ENCODE measurements around the gene PIAS1. TPM values are rescaled to one million over a fixed set of nuclear protein-coding genes. Genes with fewer than 3 reads are reported as not detected.

Gene PIAS1
- total and polyA plus RNA-seq, 2 donors (not counting 1 experiment from before 2014, with no cell fraction given) = 28.8 to 87.3 TPM

DNA sequence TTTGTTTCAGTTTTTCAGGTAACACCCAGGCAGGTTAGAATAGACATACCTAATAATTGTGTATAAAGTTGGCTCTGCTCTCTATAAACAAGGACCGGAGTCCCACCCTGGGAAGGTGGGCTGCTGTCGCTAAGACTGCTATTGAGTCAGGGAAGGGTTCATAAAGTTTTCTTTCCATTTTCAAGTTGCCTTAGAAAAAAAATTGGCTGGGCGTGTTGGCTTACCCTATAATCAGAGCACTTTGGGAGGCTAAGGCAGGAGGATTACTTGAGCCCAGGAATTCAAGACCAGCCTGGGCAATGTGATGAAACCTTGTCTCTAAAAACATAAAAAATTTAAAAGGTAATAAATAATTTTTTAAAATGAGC lies 11.3 kb upstream of the PIAS1 start:
- H3K4me2 ChIP-seq (replicated peaks; ENCODE audit: low read depth, low read length, poor library complexity, severe bottlenecking) = no peak overlapping the region
- H3K4me3 Mint-ChIP-seq = no peak overlapping the region
- no peak overlapping the region for H2AFZ ChIP-seq (ENCODE audit: insufficient read depth, low read depth, low read length, poor library complexity, severe bottlenecking)

DNA sequence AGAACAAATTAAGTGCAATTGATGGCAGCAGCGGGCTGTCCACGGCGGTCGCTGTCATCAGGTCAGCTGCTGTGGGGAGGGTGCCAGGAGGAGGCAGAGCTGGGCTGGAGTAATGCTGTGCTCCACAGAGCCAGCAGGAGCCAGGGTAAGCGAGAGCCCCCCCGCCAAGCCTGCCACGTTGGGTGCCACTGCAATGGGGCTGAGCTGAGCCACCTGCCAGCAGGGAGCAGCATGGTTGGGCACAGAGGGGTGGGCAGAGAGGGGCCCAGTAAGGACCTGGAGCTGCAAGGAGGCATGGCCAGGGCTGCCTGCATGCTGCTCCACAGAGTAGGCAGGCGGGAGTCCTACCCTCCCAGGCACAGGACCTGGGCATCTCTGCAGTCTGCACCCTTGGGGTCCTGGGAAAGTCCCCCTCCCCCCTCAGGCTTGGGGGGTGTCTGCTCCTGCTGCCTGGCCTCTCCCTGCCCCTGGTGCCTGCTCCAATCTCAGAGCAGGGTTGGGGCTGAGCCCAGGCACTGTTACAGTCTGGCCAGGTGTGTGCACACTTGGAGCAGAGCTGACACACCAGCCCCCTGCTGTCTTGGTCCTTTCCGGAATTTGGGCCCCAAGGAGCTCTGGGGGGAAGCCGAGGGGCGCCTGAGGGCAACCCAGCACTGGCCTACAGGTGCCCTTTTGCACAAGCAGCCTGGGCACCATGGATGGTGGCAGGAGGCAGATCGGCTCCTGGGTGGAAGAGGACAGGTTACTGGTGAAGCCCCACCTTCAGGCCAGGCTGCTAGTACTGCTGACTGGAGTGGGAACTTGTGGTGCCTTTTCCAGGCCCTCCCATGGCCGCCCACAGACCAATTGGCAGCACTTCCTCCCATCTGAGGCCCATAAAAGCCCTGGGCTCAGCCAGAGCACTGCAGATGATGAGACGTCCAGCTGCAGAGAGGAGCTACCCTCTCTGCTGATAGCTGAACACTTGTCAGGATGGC lies 8.5 kb upstream of the PIAS1 start:
- no peak overlapping the region for H3K4me3 Mint-ChIP-seq
- H3K4me1 Mint-ChIP-seq = no peaks in the 10 kb centered on the region
- Histone ChIP-seq H3K79me2 (ENCODE audit: control insufficient read depth, insufficient read depth, low read length) (no peaks in the 10 kb centered on the region), H4K20me1 (ENCODE audit: control insufficient read depth, insufficient read depth, low read length, poor library complexity, severe bottlenecking) (no peaks in the 10 kb centered on the region), H2AFZ (ENCODE audit: insufficient read depth, low read depth, low read length, poor library complexity, severe bottlenecking) (no peak overlapping the region), H3K4me3 (ENCODE audit: control extremely low read depth in 1 of 5, extremely low read depth in 1 of 5, insufficient read depth in 1 of 5, low read depth in 2 of 5, low read length in 4 of 5) (no peak overlapping the region), H3K9me3 (ENCODE audit: control extremely low read depth in 1 of 3, control insufficient read depth in 2 of 3, insufficient read depth in 1 of 3, low read length in 2 of 3) (peaks cover 0 to 15% (median under 1%) of the 10 kb centered on the region in 3 donors), H3K36me3 (replicated peaks in 1 of 2; ENCODE audit: control extremely low read depth in 1 of 2, control insufficient read depth in 1 of 2, extremely low read depth in 1 of 2, insufficient read depth in 2 of 2, low read length in 1 of 2) (no peaks in the 10 kb centered on the region), H3K9ac (ENCODE audit: low read length) (no peak overlapping the region), H3K4me1 (ENCODE audit: control insufficient read depth in 2 of 2, insufficient read depth in 2 of 2, low read length in 2 of 2) (no peaks in the 10 kb centered on the region), H3K27ac (ENCODE audit: low read length in 2 of 2) (no peak overlapping the region), H3K27me3 (replicated peaks in 1 of 4; ENCODE audit: control extremely low read depth in 1 of 4, control insufficient read depth in 3 of 4, insufficient read depth in 4 of 4, low read length in 3 of 4) (peaks cover 0 to 4% (median 0%) of the 10 kb centered on the region in 4 experiments), H3K4me2 (replicated peaks; ENCODE audit: low read depth, low read length, poor library complexity, severe bottlenecking) (no peak overlapping the region)
- TF ChIP-seq, protein P1, sequence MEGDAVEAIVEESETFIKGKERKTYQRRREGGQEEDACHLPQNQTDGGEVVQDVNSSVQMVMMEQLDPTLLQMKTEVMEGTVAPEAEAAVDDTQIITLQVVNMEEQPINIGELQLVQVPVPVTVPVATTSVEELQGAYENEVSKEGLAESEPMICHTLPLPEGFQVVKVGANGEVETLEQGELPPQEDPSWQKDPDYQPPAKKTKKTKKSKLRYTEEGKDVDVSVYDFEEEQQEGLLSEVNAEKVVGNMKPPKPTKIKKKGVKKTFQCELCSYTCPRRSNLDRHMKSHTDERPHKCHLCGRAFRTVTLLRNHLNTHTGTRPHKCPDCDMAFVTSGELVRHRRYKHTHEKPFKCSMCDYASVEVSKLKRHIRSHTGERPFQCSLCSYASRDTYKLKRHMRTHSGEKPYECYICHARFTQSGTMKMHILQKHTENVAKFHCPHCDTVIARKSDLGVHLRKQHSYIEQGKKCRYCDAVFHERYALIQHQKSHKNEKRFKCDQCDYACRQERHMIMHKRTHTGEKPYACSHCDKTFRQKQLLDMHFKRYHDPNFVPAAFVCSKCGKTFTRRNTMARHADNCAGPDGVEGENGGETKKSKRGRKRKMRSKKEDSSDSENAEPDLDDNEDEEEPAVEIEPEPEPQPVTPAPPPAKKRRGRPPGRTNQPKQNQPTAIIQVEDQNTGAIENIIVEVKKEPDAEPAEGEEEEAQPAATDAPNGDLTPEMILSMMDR (IDR thresholded peaks at IDR 0.05) = no peak
- TF ChIP-seq EZH2 (IDR thresholded peaks at IDR 0.05; ENCODE audit: borderline replicate concordance, insufficient read depth, low read depth, low read length, poor library complexity, severe bottlenecking) = no peak
- DNase-seq (no peak), ATAC-seq (ENCODE audit: low read depth) (no peak)
- no peak overlapping the region for H3K27ac Mint-ChIP-seq
- intact Hi-C loops (cut with micrococcal nuclease) = no loop called here
- POLR2A ChIA-PET = no interaction called here
- no peaks in the 10 kb centered on the region for H3K9me3 Mint-ChIP-seq (ENCODE audit: insufficient read depth)
- H3K27me3 Mint-ChIP-seq = peaks cover 10% of the 10 kb centered on the region
- WGBS (ENCODE audit: insufficient coverage) = 91% methylated on average over 14 of the region's 14 CpGs
- CTCF ChIA-PET = interaction anchor here (0.6 kb wide), 1 partner anchor 109 kb away, joined by 3 read pairs; no protein-coding TSS in a partner anchor

More for the DNA sequence above, 11.3 kb upstream of the PIAS1 start:
- Histone ChIP-seq H4K20me1 (ENCODE audit: control insufficient read depth, insufficient read depth, low read length, poor library complexity, severe bottlenecking) (no peaks in the 10 kb centered on the region), H3K36me3 (replicated peaks in 1 of 2; ENCODE audit: control extremely low read depth in 1 of 2, control insufficient read depth in 1 of 2, extremely low read depth in 1 of 2, insufficient read depth in 2 of 2, low read length in 1 of 2) (no peaks in the 10 kb centered on the region), H3K79me2 (ENCODE audit: control insufficient read depth, insufficient read depth, low read length) (no peaks in the 10 kb centered on the region), H3K27me3 (replicated peaks in 1 of 4; ENCODE audit: control extremely low read depth in 1 of 4, control insufficient read depth in 3 of 4, insufficient read depth in 4 of 4, low read length in 3 of 4) (peaks cover 0 to 4% (median 0%) of the 10 kb centered on the region in 4 experiments), H3K4me3 (ENCODE audit: control extremely low read depth in 1 of 5, extremely low read depth in 1 of 5, insufficient read depth in 1 of 5, low read depth in 2 of 5, low read length in 4 of 5) (no peak overlapping the region), H3K4me1 (ENCODE audit: control insufficient read depth in 2 of 2, insufficient read depth in 2 of 2, low read length in 2 of 2) (no peaks in the 10 kb centered on the region), H3K27ac (ENCODE audit: low read length in 2 of 2) (no peak overlapping the region), H3K9me3 (ENCODE audit: control extremely low read depth in 1 of 3, control insufficient read depth in 2 of 3, insufficient read depth in 1 of 3, low read length in 2 of 3) (peaks cover 2 to 15% (median 3%) of the 10 kb centered on the region in 3 donors), H3K9ac (ENCODE audit: low read length) (no peak overlapping the region)
- CTCF ChIA-PET = no interaction called here
- no peak for TF ChIP-seq EZH2 (IDR thresholded peaks at IDR 0.05; ENCODE audit: borderline replicate concordance, insufficient read depth, low read depth, low read length, poor library complexity, severe bottlenecking)
- intact Hi-C loops (cut with micrococcal nuclease) = no loop called here
- peaks cover 24% of the 10 kb centered on the region for H3K27me3 Mint-ChIP-seq
- no CpG with 5 or more reads among the region's 3 CpGs for WGBS (ENCODE audit: insufficient coverage)
- ATAC-seq (ENCODE audit: low read depth) (no peak), DNase-seq (no peak)
- H3K4me1 Mint-ChIP-seq = no peaks in the 10 kb centered on the region
- POLR2A ChIA-PET = no interaction called here
- H3K27ac Mint-ChIP-seq = no peak overlapping the region
- H3K9me3 Mint-ChIP-seq (ENCODE audit: insufficient read depth) = peaks cover 3% of the 10 kb centered on the region
